Sigmoid colon (tissue), 4 donors: ENCODE measurements around the gene TCP1.

Experiments used
- POLR2A ChIP-seq, 2 donors: fragments of 450-650 bp; IDR thresholded peaks; one replicate each; pipeline ENCODE4 v1.6.1; 2016; ENCODE audit warnings: antibody characterized with exemption in 2 of 2, mild to moderate bottlenecking in 2 of 2, moderate library complexity in 2 of 2
- POLR2AphosphoS5 ChIP-seq, 4 donors: sonication (generic); formaldehyde crosslinking; IDR thresholded peaks; one replicate each; pipeline ENCODE4 v1.6.1; 2017; ENCODE audit warnings: antibody characterized with exemption in 4 of 4

GRCh38 chr6:159790149-159790955 lies 950 bp upstream of the TCP1 start, which contains the start of gene MRPL18:
- TF ChIP-seq POLR2AphosphoS5 (IDR thresholded peaks at IDR 0.05) (peak; percentile 82 to 91 (median 88)), POLR2A (IDR thresholded peaks at IDR 0.05) (peak; percentile 58 to 65)
